HepG2 (cell line): ENCODE measurements around the gene ERMARD. TPM values are rescaled to one million over a fixed set of nuclear protein-coding genes. Genes with fewer than 3 reads are reported as not detected.

Experiments
- ETS1 ChIP-seq: sonication (generic); formaldehyde crosslinking; IDR thresholded peaks from 2 replicates; pipeline ENCODE4 v1.4.0; 2020; ENCODE audit warnings: missing genetic modification reagents
- EZH2 ChIP-seq: conservative IDR thresholded peaks from 2 replicates; pipeline ENCODE4 v1.6.1; 2012; ENCODE audit warnings: mild to moderate bottlenecking, low read depth, low read length, moderate library complexity
- GFI1 ChIP-seq: sonication (generic); formaldehyde crosslinking; IDR thresholded peaks from 2 replicates; pipeline ENCODE4 v1.5.0; 2020; ENCODE audit warnings: missing genetic modification reagents, mild to moderate bottlenecking, borderline replicate concordance
- GRHL1 ChIP-seq: sonication (generic); formaldehyde crosslinking; conservative IDR thresholded peaks from 2 replicates; pipeline ENCODE4 v1.8.0; 2022; ENCODE audit warnings: missing genetic modification reagents
- MED1 ChIP-seq: sonication (generic); formaldehyde crosslinking; IDR thresholded peaks from 2 replicates; pipeline ENCODE4 v1.4.0; 2020; ENCODE audit warnings: missing genetic modification reagents
- MIXL1 ChIP-seq: IDR thresholded peaks from 2 replicates; pipeline ENCODE4 v1.6.1; 2016
- PHF20 ChIP-seq: sonication (generic); formaldehyde crosslinking; IDR thresholded peaks from 2 replicates; pipeline ENCODE4 v1.5.0; 2020; ENCODE audit warnings: mild to moderate bottlenecking, missing genetic modification reagents
- POLR2AphosphoS5 ChIP-seq: IDR thresholded peaks from 2 replicates; pipeline ENCODE4 v1.6.1; 2012; ENCODE audit warnings: low read depth, low read length
- YEATS4 ChIP-seq: sonication (generic); formaldehyde crosslinking; IDR thresholded peaks from 2 replicates; pipeline ENCODE4 v1.4.0; 2020; ENCODE audit warnings: missing genetic modification reagents, borderline replicate concordance
- ZBTB20 ChIP-seq: sonication (generic); formaldehyde crosslinking; IDR thresholded peaks from 2 replicates; pipeline ENCODE4 v1.8.1; 2023; ENCODE audit warnings: missing genetic modification reagents, low read depth, mild to moderate bottlenecking, borderline replicate concordance
- ZC3H13 ChIP-seq: sonication (generic); formaldehyde crosslinking; IDR thresholded peaks from 2 replicates; pipeline ENCODE4 v1.8.1; 2023; ENCODE audit warnings: mild to moderate bottlenecking, missing genetic modification reagents, moderate library complexity
- ZHX2 ChIP-seq, 2 experiments: sonication (generic) in 1 of 2; formaldehyde crosslinking in 1 of 2; IDR thresholded peaks; 2 replicates each; pipeline versions ENCODE4 v1.6.1 to v1.9.0; 2014 to 2022; ENCODE audit warnings: antibody characterized with exemption in 1 of 2, borderline replicate concordance in 1 of 2, inconsistent platforms in 1 of 2, low read depth in 1 of 2, missing genetic modification reagents in 1 of 2
- ZNF232 ChIP-seq: sonication (generic); formaldehyde crosslinking; IDR thresholded peaks from 2 replicates; pipeline ENCODE4 v1.4.0; 2020; ENCODE audit warnings: missing genetic modification reagents, borderline replicate concordance
- ZNF484 ChIP-seq: sonication (generic); formaldehyde crosslinking; IDR thresholded peaks from 2 replicates; pipeline ENCODE4 v1.5.1; 2020; ENCODE audit warnings: mild to moderate bottlenecking, low read depth, missing genetic modification reagents, borderline replicate concordance
- ZNF674 ChIP-seq: sonication (generic); formaldehyde crosslinking; IDR thresholded peaks from 2 replicates; pipeline ENCODE4 v1.5.0; 2020; ENCODE audit warnings: low read depth, mild to moderate bottlenecking, missing genetic modification reagents
- ZUFSP ChIP-seq: sonication (generic); formaldehyde crosslinking; IDR thresholded peaks from 2 replicates; pipeline ENCODE4 v1.9.0; 2021; ENCODE audit warnings: missing genetic modification reagents, mild to moderate bottlenecking, borderline replicate concordance
- polyA plus RNA-seq, 8 experiments: library from polyadenylated mRNA; depleted of rRNA in 3 of 8; stranded (reverse) in 7 of 8; unstranded in 1 of 8; fragments of >200 nt; fragmentation: Illumina TruSeq in 4 of 8; extraction: Trizol in 4 of 8; gene quantifications; 2 replicates each; pipeline versions ENCODE4 v1.2.1 to v1.2.3, GENCODE V29; 2011 to 2016; ENCODE audit warnings: low read depth in 4 of 8, missing spikeins in 1 of 8, mixed read lengths in 1 of 8; ENCODE audit not compliant: insufficient read depth in 1 of 8
- total RNA-seq, 5 experiments: library from RNA; depleted of rRNA; stranded (reverse); fragments of >200 nt; fragmentation: Illumina TruSeq; extraction: Trizol; gene quantifications; 2 replicates each; pipeline ENCODE4 v1.2.3, GENCODE V29; 2016; ENCODE audit warnings: low read depth in 1 of 5

Gene ERMARD
- total and polyA plus RNA-seq, 2 of the 13 experiments (the other 11 are each of a cell fraction or from before 2014, with no cell fraction given) = 8.8 to 10.7 TPM

- TF ChIP-seq ZHX2 (IDR thresholded peaks at IDR 0.05; ENCODE audit: low read depth) (no peak), ZHX2 (CRISPR knock-in tag; IDR thresholded peaks at IDR 0.05; ENCODE audit: borderline replicate concordance) (0 out of 2 replicates have a peak, but pooled peaks have one; percentile 8), ZBTB20 (CRISPR knock-in tag) (peak; percentile 95; the same call in 1 of the 2 replicates), MED1 (CRISPR knock-in tag) (peak; percentile 92), ZNF484 (CRISPR knock-in tag) (no peak), ETS1 (CRISPR knock-in tag) (no peak; the same call in 1 of the 2 replicates), GFI1 (peak; percentile 76), EZH2 (no peak), ZNF674 (CRISPR knock-in tag) (peak; percentile 90; the same call in 1 of the 2 replicates), ZC3H13 (CRISPR knock-in tag) (peak; percentile 73), GRHL1 (CRISPR knock-in tag) (no peak), ZNF232 (no peak), POLR2AphosphoS5 (peak; percentile 62), MIXL1 (CRISPR knock-in tag) (peak; percentile 97), PHF20 (CRISPR knock-in tag) (0 out of 2 replicates have a peak, but pooled peaks have one; percentile 3), YEATS4 (peak; percentile 83), ZUFSP (CRISPR knock-in tag) (no peak)
Measured at GRCh38 chr6:169725125-169726048, 26.0 kb upstream of the ERMARD start (continued).
